OCI-LY7 (cell line): ENCODE measurements around the gene RGS17. TPM values are rescaled to one million over a fixed set of nuclear protein-coding genes. Genes with fewer than 3 reads are reported as not detected.

ENCODE experiments used
- BruUV-seq: library from RNA; stranded (reverse); fragments of 400-500 nt; replicated peaks from 2 replicates; lab custom pipeline; 2021; lab: Mats Ljungman, UMichigan
- CTCF ChIA-PET: fragments of 300-600 bp; sonication (Branson Sonifier 250); formaldehyde crosslinking; loops from one replicate; lab custom pipeline; 2022; ENCODE audit warnings: antibody characterized with exemption; ENCODE audit not compliant: unreplicated experiment; lab: Charles Lee
- POLR2A ChIA-PET: fragments of 300-600 bp; sonication (Branson Sonifier 250); formaldehyde crosslinking; loops from one replicate; lab custom pipeline; 2022; ENCODE audit warnings: antibody characterized with exemption; lab: Charles Lee
- DNase-seq: peaks from one replicate; pipeline ENCODE4 v3.0.0-alpha.2; 2015; ENCODE audit warnings: low spot score
- H2AFZ ChIP-seq: fragments of 200-600 bp; sonication (generic), shearing (Covaris generic); 2 replicates; pipeline ENCODE4 v1.6.1; 2014; ENCODE audit warnings: mild to moderate bottlenecking, antibody characterized with exemption, low read length, moderate library complexity
- H3K27ac ChIP-seq: fragments of 200-600 bp; sonication (generic); 2 replicates; pipeline ENCODE4 v1.5.1; 2014; ENCODE audit warnings: mixed run types, low read depth, mild to moderate bottlenecking, moderate library complexity, low read length, inconsistent platforms; ENCODE audit not compliant: poor library complexity, severe bottlenecking
- H3K36me3 ChIP-seq: fragments of 200-600 bp; sonication (generic); 2 replicates; pipeline ENCODE4 v1.6.1; 2014; ENCODE audit warnings: mild to moderate bottlenecking, antibody characterized with exemption, low read length, moderate library complexity, mixed read lengths; ENCODE audit not compliant: insufficient read depth
- H3K4me1 ChIP-seq: fragments of 200-600 bp; sonication (generic); 2 replicates; pipeline ENCODE4 v1.5.1; 2014; ENCODE audit warnings: mild to moderate bottlenecking, low read length; ENCODE audit not compliant: insufficient read depth, poor library complexity, severe bottlenecking
- H3K4me2 ChIP-seq: fragments of 200-600 bp; sonication (generic); 2 replicates; pipeline ENCODE4 v1.6.1; 2014; ENCODE audit warnings: mild to moderate bottlenecking, low read length
- H3K4me3 ChIP-seq: fragments of 200-600 bp; sonication (generic); 2 replicates; pipeline ENCODE4 v1.5.1; 2014; ENCODE audit warnings: mild to moderate bottlenecking, low read depth, low read length; ENCODE audit not compliant: poor library complexity, severe bottlenecking
- H3K79me2 ChIP-seq: fragments of 200-600 bp; sonication (generic); 2 replicates; pipeline ENCODE4 v1.6.1; 2016; ENCODE audit warnings: low read depth, mild to moderate bottlenecking, low read length, moderate library complexity, mixed read lengths; ENCODE audit not compliant: insufficient read depth
- H3K9me2 ChIP-seq: fragments of 200-600 bp; sonication (generic); 2 replicates; pipeline ENCODE4 v1.6.1; 2016; ENCODE audit warnings: mild to moderate bottlenecking, low read length, mixed read lengths; ENCODE audit not compliant: insufficient read depth
- H3K9me3 ChIP-seq: fragments of 200-600 bp; sonication (generic); 2 replicates; pipeline ENCODE4 v1.6.1; 2014; ENCODE audit warnings: mild to moderate bottlenecking, mixed run types, low read length, mixed read lengths
- H4K20me1 ChIP-seq: fragments of 200-600 bp; sonication (generic); 2 replicates; pipeline ENCODE4 v1.6.1; 2014; ENCODE audit warnings: mild to moderate bottlenecking, antibody characterized with exemption, low read length, moderate library complexity, mixed read lengths; ENCODE audit not compliant: insufficient read depth
- EZH2phosphoT487 ChIP-seq: fragments of 200-600 bp; sonication (generic); IDR thresholded peaks from 2 replicates; pipeline ENCODE4 v1.6.1; 2018; ENCODE audit warnings: low read depth, borderline replicate concordance, mild to moderate bottlenecking, mixed run types, antibody characterized with exemption, low read length, moderate library complexity, mixed read lengths
- intact Hi-C: fragments of 100-400 bp; cut with micrococcal nuclease; formaldehyde crosslinking; loops from one replicate; pipeline ENCODE4 v1.10.0; 2022; ENCODE audit not compliant: unreplicated experiment
- total RNA-seq, 2 experiments: library from RNA; depleted of rRNA in 1 of 2; stranded (reverse); fragments of >200 nt in 1 of 2; shearing (Covaris generic) in 1 of 2; gene quantifications; 2 replicates each; pipeline ENCODE4 v1.2.3, GENCODE V29; 2014 to 2022
- TF ChIP-seq, protein P1 (sequence below): fragments of 200-600 bp; sonication (generic); conservative IDR thresholded peaks from 2 replicates; pipeline ENCODE4 v1.5.1; 2014; ENCODE audit warnings: mild to moderate bottlenecking, antibody characterized with exemption, low read length, moderate library complexity, mixed read lengths

The RGS17 gene
- total RNA-seq, 2 experiments from 2014 or later: not detected

DNA sequence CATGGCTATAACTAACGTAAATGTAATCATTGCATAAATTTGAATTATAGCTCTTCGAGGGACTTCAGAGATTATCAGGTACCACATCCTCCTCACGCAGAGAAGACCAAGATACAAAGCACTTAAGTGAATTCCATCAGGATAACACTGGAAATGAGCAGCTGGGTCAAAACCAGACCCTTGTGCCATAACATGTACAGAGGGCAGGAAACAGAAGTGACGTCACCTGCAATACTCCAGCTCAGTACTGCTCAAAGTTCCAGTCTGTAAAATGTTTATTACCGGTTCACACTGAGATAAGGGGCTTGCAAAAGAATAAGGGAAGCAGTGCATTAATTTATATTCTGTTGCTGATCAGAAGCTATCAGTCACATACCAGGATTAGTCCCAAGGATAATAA lies 45.8 kb downstream of the RGS17 start:
- Histone ChIP-seq H3K9me2 (no peaks in the 10 kb centered on the region), H3K27ac (no peak overlapping the region), H3K36me3 (no peaks in the 10 kb centered on the region), H3K9me3 (no peaks in the 10 kb centered on the region), H3K4me3 (no peak overlapping the region), H4K20me1 (no peaks in the 10 kb centered on the region), H3K4me2 (no peak overlapping the region), H3K79me2 (no peaks in the 10 kb centered on the region), H3K4me1 (no peaks in the 10 kb centered on the region), H2AFZ (no peak overlapping the region)
- intact Hi-C loops: no loop called here
- TF ChIP-seq, protein P1, sequence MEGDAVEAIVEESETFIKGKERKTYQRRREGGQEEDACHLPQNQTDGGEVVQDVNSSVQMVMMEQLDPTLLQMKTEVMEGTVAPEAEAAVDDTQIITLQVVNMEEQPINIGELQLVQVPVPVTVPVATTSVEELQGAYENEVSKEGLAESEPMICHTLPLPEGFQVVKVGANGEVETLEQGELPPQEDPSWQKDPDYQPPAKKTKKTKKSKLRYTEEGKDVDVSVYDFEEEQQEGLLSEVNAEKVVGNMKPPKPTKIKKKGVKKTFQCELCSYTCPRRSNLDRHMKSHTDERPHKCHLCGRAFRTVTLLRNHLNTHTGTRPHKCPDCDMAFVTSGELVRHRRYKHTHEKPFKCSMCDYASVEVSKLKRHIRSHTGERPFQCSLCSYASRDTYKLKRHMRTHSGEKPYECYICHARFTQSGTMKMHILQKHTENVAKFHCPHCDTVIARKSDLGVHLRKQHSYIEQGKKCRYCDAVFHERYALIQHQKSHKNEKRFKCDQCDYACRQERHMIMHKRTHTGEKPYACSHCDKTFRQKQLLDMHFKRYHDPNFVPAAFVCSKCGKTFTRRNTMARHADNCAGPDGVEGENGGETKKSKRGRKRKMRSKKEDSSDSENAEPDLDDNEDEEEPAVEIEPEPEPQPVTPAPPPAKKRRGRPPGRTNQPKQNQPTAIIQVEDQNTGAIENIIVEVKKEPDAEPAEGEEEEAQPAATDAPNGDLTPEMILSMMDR: no peak
- no peak for TF ChIP-seq EZH2phosphoT487
- ChIA-PET CTCF (no interaction called here), POLR2A (interaction anchor here (0.6 to 0.9 kb wide), 2 partner anchors 10 to 12 kb away, joined by 3 to 5 read pairs; no protein-coding TSS in a partner anchor)
- no TSS peak for BruUV-seq
- DNase-seq: no peak

DNA sequence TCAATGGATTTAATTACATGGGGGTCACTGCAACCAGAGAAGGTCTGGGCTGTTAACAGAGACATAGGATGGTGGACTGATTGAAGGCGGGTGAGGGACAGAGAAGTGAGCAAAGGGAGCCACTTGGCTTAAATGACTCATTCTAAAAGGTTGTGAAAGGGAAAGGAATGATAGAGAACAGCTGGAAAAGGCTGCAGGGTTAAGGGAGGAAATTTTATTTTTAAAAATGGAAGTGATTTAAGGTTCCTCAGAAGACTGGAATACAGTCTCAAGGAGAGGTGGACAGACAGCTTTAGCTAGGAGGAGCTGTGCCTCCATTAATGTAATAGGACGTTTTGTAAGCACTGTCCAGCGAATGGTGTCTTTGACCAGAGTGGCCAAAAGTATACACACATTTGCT lies 46.7 kb downstream of the RGS17 start:
- TF ChIP-seq EZH2phosphoT487: no peak
- TF ChIP-seq, protein P1: no peak
- Histone ChIP-seq H3K79me2 (no peaks in the 10 kb centered on the region), H3K36me3 (no peaks in the 10 kb centered on the region), H3K9me2 (no peaks in the 10 kb centered on the region), H3K4me2 (no peak overlapping the region), H4K20me1 (no peaks in the 10 kb centered on the region), H2AFZ (no peak overlapping the region), H3K27ac (no peak overlapping the region), H3K4me3 (no peak overlapping the region), H3K4me1 (no peaks in the 10 kb centered on the region), H3K9me3 (no peaks in the 10 kb centered on the region)
- BruUV-seq: no TSS peak
- intact Hi-C loops: no loop called here
- CTCF ChIA-PET: no interaction called here
- POLR2A ChIA-PET: no interaction called here
- no peak for DNase-seq

- no peak overlapping the region for H3K4me2 ChIP-seq
- no peak for TF ChIP-seq EZH2phosphoT487
- TF ChIP-seq, protein P1: no peak
- ChIA-PET CTCF (no interaction called here), POLR2A (interaction anchor here (1.5 kb wide), 1 partner anchor 24 kb away, joined by 4 read pairs; no protein-coding TSS in a partner anchor)
- no peaks in the 10 kb centered on the region for H3K36me3 ChIP-seq
- no TSS peak for BruUV-seq
- no peaks in the 10 kb centered on the region for H3K79me2 ChIP-seq
- no peak overlapping the region for H2AFZ ChIP-seq
- intact Hi-C loops: no loop called here
- DNase-seq: no peak
- no peak overlapping the region for H3K4me3 ChIP-seq
- H3K4me1 ChIP-seq: no peaks in the 10 kb centered on the region
- no peaks in the 10 kb centered on the region for H3K9me2 ChIP-seq
- no peaks in the 10 kb centered on the region for H3K9me3 ChIP-seq
- no peak overlapping the region for H3K27ac ChIP-seq
- H4K20me1 ChIP-seq: no peaks in the 10 kb centered on the region
Measured at GRCh38 chr6:153083869-153084268, 47.2 kb downstream of the RGS17 start.
